GM12801 (cell line): ENCODE results near the gene SLX4IP.

Experiments used
- TF ChIP-seq, protein P1 (sequence below): IDR thresholded peaks from one replicate; pipeline ENCODE4 v1.5.1; 2011; ENCODE audit warnings: control low read depth; ENCODE audit not compliant: insufficient read length; ENCODE audit errors: extremely low read depth

SLX4IP gene

GRCh38 chr20:10547276-10548114 is 112.4 kb downstream of the SLX4IP start:
- TF ChIP-seq, protein P1, sequence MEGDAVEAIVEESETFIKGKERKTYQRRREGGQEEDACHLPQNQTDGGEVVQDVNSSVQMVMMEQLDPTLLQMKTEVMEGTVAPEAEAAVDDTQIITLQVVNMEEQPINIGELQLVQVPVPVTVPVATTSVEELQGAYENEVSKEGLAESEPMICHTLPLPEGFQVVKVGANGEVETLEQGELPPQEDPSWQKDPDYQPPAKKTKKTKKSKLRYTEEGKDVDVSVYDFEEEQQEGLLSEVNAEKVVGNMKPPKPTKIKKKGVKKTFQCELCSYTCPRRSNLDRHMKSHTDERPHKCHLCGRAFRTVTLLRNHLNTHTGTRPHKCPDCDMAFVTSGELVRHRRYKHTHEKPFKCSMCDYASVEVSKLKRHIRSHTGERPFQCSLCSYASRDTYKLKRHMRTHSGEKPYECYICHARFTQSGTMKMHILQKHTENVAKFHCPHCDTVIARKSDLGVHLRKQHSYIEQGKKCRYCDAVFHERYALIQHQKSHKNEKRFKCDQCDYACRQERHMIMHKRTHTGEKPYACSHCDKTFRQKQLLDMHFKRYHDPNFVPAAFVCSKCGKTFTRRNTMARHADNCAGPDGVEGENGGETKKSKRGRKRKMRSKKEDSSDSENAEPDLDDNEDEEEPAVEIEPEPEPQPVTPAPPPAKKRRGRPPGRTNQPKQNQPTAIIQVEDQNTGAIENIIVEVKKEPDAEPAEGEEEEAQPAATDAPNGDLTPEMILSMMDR = no peak

- TF ChIP-seq, protein P1 = no peak
Observed at GRCh38 chr20:10549511-10549910, 114.4 kb downstream of the SLX4IP start.

DNA sequence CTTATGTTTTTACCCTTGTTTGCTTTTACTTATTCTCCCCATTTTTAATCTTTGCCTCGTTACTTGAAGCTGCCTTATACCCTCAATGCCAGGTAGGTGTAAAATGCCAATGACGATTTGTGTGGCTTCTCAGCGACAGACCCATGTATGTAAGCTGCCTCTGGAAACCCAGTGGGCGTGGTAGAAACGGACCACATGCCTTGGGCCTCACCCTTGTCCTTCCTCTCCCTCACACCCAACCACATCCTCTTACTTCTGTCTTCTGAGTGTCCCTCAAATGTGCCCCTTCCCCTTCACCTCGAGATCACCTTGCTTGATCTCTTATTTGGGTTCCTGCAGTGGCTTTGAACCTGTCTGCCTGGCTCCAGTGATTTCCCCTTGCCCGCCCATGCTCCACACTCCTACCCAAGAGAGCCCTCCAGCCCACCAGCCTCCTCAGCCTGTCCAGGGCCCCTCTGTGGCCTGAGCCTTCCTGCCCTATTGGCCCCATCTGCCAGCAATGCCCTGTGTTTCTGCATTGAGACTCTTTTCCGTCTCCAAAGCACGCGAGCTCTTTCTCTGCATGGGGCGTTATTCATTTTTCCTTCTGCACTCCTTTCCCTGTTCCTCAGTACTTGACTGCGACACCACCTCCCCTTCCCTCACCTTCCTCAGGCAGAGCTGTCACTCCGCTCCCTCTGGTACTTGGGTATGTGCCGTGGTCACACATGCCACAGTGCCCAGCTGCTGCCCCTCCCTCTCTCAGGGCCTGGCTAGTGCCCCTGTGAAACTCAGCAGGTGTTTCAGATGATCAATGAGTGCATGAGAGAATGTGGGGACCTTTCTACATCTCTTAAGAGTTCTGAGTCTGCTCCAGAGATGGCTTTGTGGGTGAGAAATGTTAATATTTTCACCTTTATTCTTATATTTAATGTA is 115.4 kb downstream of the SLX4IP start:
- TF ChIP-seq, protein P1 = no peak

- TF ChIP-seq, protein P1 = no peak
Observed at GRCh38 chr20:10551732-10552724, 116.9 kb downstream of the SLX4IP start.

- TF ChIP-seq, protein P1 = peak; percentile 12
Observed at GRCh38 chr20:10553326-10553984, 118.3 kb downstream of the SLX4IP start.

DNA sequence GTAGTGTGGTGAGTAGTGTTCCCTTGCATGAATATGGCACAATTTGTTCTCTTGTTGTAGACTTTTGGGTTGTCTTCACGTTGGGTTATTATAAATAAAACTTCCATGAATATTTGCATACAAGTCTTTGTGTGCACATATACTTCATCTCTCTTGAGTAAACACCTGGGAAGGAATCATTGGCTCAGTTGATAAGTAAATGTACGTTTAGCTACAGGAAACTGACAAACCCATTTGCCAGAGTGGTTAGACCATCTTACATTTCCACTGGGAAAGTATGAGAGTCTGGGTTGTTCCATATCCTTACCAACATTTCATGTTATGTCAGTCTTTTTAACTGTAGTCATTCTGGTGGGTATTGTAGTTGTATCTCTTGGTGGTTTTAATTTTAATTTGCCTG is 119.2 kb downstream of the SLX4IP start:
- TF ChIP-seq, protein P1 = no peak
